Measurements from ENCODE around the gene ISOC2.
"Not testable (repeated sequence)": the region's sequence is repeated elsewhere in the genome, so short reads cannot be mapped to it uniquely, and the experiment has no call there.

The ISOC2 gene

DNA sequence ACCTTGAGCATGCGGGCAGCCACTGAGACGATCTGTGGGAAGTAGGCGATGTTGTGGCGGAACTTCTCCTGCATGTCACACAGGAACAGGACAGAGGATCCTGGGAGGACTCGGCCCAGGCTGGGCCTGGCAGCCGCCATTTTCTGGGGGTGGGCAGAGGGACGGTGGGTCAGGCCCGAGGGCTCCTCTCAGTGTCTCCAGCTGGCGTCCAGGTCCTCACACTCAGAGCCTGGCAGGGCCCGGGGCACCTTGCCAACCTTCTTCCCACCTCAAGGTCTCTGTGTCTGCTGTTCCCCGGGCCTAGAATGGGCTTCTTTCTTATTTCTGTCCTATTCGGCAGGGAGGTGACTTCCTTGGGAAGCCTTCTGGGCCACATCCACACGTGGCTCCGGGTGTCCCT is 5.1 kb downstream of the ISOC2 start:
- no peak for DNase-seq

- no peak for DNase-seq
Measured at GRCh38 chr19:55455576-55456235, 5.7 kb downstream of the ISOC2 start.

DNA sequence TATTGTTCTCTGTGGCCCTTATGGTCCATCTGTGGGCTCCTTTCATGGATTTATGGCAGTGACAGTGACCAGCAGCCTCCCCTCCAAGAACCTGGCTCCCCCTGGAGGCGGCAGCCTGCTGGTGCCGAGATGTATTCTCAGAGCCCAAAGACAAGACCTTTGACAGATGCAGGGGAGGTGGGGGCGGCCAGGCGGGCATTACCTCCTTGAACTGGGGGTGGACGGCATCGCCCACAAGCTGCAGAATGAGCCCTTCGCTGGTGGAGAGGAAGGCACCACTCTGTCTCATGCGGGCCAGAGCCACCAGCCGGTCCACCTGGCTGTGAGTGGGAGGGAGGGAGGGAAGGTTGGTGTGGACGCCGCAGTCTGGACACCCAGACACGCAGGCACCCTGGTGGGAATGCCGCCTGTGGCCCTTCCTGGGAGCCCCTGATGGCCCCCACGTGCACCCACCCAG is 6.6 kb downstream of the ISOC2 start:
- no peak for DNase-seq

DNA sequence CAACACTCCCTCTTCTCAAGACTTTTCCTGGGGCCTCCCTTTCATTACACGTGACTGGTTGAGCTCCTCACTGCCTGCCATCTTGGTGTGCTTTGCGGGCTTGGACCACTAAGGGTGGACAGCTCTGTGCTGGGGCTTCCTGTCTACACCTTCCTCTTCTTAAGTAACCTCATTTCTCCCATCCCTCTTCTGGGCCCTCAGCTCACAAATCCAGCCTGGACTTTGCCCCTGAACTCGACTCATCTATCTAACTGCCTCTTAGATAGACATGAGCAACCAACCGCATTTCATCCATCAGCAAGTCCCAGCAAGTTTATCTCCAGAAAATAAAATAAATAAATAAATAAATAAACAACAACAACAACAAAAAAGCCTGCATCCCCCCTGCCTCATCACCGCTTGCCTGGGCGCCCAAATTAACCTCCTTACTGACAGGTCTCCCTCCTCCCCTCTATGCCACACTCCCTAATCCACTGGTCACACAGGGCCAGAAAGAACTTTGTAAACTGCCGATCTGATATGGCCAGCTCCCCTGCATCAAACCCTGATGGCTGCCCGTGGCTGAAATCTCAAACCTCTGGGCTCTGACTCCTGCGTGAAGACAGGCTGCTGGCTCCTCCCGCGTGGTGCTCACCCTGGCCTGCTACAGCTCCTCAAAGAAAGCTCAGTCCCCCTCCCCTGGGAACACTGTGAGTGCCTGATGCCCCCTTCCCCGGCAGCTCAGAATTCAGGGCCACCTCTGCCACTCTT is 7.8 kb downstream of the ISOC2 start:
- DNase-seq: no peak

DNA sequence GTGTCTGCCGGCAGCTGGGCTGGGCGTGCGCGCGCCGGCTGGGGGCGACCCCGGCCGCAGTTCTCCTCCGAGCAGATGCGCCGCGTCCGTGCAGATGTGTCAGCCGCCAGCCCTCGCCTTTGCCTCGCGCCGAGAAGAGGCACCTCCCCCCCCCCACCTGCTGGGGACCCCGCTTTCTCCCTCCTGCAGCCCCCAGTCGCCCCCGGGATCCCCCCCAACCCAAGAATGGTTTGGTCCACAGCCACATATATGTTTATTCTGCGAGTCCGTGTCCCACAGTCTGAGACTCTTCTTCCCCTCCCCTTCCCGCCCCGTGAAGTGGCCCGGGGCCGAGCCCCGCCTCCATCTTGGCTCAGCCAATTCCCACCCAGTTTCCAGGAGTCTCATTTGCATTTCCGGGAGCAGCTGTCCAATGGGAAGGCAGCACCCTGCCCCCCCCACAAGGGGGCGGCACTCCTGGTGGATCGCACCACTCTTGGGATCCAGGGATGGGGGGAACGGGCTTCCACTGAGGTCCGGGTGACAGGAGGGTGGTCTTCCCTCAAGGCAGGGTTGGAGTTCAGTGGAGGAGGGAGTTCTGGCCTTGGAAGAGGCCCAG is 8.6 kb downstream of the ISOC2 start:
- DNase-seq: no peak

DNA sequence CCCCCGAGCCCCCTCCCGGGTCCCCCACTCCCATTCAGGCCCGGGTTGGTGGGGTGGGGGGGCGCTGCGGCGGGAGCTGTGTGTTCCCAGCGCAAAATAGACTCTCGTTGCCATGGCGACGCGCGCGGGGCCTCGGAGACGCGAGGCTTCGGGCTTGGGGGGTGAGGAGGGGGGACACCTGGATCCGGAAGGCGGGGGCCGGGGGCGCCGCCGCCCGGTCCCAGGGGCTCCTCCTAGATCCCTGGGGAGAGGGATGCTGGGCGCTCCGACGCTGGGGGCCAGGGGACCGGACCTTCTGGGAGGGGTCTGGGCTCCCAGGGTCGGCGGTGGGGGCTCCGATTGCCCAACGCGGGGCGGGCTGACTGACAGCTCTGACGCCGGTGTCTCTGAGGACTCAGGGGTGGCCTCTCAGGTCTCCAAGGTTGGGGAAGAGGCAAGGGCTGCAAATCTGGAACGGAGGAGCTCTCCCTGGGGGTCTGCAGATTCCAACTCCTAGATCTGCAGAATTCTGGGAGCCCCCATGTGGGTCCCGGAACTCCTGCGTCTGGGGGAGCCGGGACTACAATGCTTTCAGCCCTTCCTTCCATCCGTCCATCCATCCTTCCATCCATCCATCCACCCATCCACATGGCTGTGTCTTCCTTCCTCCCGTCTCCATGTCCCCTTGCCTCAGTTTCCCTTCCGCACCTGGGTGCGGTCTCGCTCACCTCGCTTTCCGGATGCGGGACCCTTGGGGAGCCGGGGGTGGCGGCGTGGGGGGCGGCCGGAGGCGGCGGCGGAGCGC is 9.3 kb downstream of the ISOC2 start:
- no peak for DNase-seq

DNA sequence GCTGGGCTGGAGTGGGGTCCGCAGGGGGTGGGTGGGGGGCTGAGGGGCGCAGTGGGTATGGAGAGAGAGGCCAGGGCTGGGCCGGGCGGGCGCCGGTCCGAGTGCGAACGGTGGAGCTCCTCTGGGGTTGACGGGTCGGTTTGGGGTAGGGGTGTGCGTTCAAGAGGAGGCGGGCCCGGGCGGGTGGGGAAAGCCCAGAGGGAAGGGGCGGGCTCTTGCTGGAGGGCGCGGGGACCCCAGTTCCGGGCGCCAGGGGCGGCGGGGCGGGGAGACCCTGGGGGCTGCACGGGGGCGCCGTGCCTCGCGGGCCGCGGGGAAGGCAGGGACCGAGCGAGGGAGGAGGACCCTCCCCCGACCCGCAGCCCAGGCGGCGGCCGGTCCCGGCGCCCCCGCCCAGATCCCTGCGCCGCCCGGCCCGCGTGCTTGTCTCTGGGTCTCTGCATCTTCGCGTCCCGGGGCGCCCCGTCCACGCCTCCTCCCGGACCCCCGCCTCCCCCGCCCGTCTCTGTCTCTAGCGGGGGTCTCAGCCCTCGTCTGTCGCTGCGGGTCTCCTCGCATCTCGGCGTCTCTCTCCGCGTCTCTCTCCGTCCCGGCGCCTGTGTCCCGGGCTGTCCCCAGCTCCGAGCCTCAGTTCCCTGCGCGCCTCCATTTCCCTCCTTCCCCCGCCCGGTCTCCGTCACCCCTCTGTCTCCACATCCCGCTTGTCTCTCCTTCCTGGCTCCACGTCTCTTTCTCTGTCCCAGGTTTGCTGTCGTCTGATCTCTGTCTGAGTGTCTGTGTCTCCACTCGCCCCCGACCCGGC is 10.1 kb downstream of the ISOC2 start:
- DNase-seq: no peak

- DNase-seq: no peak
Measured at GRCh38 chr19:55449469-55449868, 12.0 kb downstream of the ISOC2 start.

DNA sequence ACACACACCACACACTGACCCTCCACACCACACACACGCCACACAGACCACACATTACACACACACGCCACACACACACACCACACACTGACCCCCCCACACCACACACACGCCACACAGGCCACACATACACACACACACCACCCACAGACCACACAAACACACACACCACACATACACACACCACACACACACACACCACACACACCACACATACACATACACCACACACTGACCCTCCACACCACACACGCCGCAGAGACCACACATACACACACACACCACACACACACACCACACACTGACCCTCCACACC is 13.3 kb downstream of the ISOC2 start:
- not testable (repeated sequence) for DNase-seq

GRCh38 chr19:55447421-55448174 is 13.8 kb downstream of the ISOC2 start:
- peak; percentile 65 for DNase-seq

GRCh38 chr19:55446060-55446459 is 15.4 kb downstream of the ISOC2 start:
- no peak for DNase-seq

DNA sequence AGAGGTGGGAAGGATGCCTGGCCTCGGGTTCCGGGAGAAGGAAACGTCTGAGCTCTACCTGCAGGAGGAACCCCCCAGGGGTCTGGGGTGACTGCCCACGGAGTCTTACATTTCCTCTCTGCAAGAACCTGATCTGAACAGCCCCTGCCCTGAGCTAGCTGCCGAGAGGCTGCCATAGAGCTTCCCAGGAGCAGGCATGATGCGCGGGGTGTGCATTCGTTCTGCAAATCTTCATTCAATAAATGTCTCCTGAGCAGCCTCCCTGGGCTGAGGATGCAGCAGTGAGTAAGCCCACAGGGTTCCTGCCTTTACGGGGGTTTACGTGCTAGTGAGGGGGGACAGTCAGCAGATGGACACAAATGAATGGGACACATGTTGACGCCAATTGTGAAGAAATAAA is 16.8 kb downstream of the ISOC2 start:
- DNase-seq: no peak

DNA sequence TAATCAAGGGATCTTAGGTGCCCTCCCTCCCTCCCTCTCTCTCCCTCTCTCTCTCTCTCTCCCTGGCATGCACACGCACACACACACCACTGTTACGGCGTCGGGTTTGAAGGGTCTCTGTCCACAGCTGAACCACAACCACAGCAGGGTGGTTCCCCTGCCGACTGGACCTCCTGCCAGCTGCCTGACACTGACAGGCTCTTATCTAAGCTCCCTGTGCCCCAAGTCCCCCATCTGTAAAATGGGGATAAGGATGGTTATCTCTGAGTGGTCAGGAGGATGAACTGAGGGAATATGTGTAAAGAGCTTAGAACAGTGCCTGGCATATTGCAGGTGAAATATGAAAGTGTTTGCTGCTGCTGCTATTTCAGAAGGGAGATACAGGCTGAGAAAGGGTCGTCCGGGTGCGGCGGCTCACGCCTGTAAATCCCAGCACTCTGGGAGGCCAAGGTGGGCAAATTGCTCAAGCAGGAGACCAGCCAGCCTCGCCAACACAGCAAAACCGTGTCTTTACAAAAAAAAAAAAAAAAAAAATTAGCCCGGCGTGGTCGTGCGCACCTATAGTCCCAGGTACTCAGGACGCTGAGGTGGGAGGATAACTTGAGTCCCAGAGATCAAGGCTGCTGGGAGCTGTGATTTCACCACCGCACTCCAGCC is 17.5 kb downstream of the ISOC2 start:
- no peak for DNase-seq

DNA sequence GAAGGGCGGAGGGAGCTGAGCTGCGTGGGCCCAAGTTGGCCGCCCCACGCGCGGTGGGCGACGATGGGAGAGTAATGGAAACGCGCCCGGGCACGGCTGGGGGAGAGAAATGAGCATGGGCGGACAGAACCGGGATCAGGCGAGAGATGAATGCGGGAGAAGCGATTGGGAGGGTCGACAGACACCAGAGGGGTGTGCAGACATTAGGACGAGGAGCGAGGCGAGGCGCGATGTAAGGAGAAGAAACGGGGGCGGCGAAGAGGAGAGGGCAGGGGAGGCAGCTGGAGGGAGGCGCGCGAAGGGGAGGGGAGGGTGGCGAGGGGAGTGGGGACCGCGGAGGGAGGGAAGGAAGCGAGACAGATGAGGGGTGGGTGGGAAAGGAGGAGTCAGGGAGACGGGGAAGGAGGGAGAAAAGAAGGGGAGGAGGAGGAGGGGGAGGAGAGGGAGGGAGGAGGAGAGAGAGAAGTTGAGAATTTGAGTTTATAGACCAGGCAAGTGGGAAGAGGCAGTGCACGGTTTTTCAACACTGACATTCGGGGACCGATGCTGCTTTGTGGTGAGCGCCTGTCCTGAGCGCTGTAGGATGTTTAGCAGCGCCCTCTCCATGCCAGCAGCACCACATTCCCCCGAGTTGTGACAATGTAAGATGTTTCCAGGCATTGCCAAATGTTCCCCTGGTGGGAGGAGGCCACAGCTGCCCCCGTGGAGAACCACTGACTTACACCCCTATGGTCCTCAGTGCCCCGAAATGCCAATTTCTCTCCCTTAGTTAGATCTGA is 18.2 kb downstream of the ISOC2 start, which contains the start of gene SHISA7:
Gene SHISA7, minus strand, starts transcription at position 256 of the 779 bp plus-strand sequence. CDS start 437 bp downstream, outside the sequence.
- DNase-seq: no peak

- no peak for DNase-seq
Measured at GRCh38 chr19:55442372-55442961, 19.0 kb downstream of the ISOC2 start.

GRCh38 chr19:55441692-55442321 is 19.6 kb downstream of the ISOC2 start:
- no peak for DNase-seq

DNA sequence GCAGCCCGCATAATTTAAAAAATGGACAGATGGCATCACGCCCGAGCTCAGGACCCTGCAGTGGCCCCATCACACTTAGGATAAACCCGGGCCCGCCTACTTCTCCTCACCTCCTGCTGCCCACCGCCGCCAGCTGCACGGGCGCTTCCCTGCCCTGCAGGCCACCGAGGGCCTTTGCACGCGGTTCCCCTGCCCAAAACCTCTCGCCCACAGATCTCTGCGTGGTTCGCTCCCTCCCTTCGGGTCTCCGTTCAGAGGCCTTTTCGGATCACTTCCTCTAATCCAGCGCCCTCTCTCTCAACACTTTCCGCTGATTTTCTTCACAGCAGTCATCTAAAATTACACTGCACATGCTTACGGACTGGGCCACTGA is 20.1 kb downstream of the ISOC2 start:
- DNase-seq: no peak

GRCh38 chr19:55440411-55441105 is 20.9 kb downstream of the ISOC2 start:
- DNase-seq: no peak

GRCh38 chr19:55439052-55439451 is 22.4 kb downstream of the ISOC2 start:
- no peak for DNase-seq
